Caco-2 (cell line): Measurements from ENCODE around the gene PDCD1. TPM values are rescaled to one million over a fixed set of nuclear protein-coding genes. Genes with fewer than 3 reads are reported as not detected.

ENCODE experiments used
- BruUV-seq: library from RNA; stranded (reverse); fragments of 400-500 nt; replicated peaks from 2 replicates; lab custom pipeline; 2021; lab: Mats Ljungman, UMichigan
- CTCF ChIA-PET: fragments of 300-600 bp; sonication (Branson Sonifier 250); formaldehyde crosslinking; loops from one replicate; lab custom pipeline; 2022; ENCODE audit warnings: antibody characterized with exemption; lab: Charles Lee
- POLR2A ChIA-PET: fragments of 300-600 bp; sonication (Branson Sonifier 250); formaldehyde crosslinking; loops from one replicate; lab custom pipeline; 2022; ENCODE audit warnings: antibody characterized with exemption; lab: Charles Lee
- DNase-seq, 2 experiments: peaks; one replicate each; pipeline versions ENCODE4 v3.0.0 to v3.0.0-alpha.2; 2020 to 2022
- H3K27me3 ChIP-seq: replicated peaks from 2 replicates; pipeline ENCODE4 v1.6.0; 2011; ENCODE audit warnings: low read length; ENCODE audit not compliant: control insufficient read depth, insufficient read depth
- H3K36me3 ChIP-seq: 2 replicates; pipeline ENCODE4 v1.5.1; 2011; ENCODE audit warnings: low read length; ENCODE audit not compliant: control insufficient read depth, insufficient read depth
- H3K4me1 ChIP-seq: fragments of 250-450 bp; sonication (Bioruptor Pico); 2 replicates; pipeline ENCODE4 v1.5.1; 2020; ENCODE audit warnings: mild to moderate bottlenecking
- H3K4me3 ChIP-seq: 2 replicates; pipeline ENCODE4 v1.5.1; 2011; ENCODE audit warnings: low read depth, mild to moderate bottlenecking, control low read depth, low read length
- H3K9me3 ChIP-seq: fragments of 250-450 bp; sonication (Bioruptor Pico); 2 replicates; pipeline ENCODE4 v1.5.1; 2020; ENCODE audit warnings: mild to moderate bottlenecking, moderate library complexity
- H3K27ac Mint-ChIP-seq: one replicate; pipeline ENCODE4 v1.8.0; 2022; ENCODE audit warnings: mixed read lengths; ENCODE audit not compliant: unreplicated experiment
- H3K27me3 Mint-ChIP-seq: one replicate; pipeline ENCODE4 v1.8.0; 2022; ENCODE audit warnings: mixed read lengths; ENCODE audit not compliant: insufficient read depth, unreplicated experiment
- H3K36me3 Mint-ChIP-seq: one replicate; pipeline ENCODE4 v1.8.0; 2022; ENCODE audit warnings: mild to moderate bottlenecking, mixed read lengths; ENCODE audit not compliant: insufficient read depth, unreplicated experiment
- H3K4me1 Mint-ChIP-seq: one replicate; pipeline ENCODE4 v1.8.0; 2022; ENCODE audit warnings: low read depth, mixed read lengths; ENCODE audit not compliant: unreplicated experiment
- H3K4me3 Mint-ChIP-seq: one replicate; pipeline ENCODE4 v1.8.0; 2022; ENCODE audit warnings: mild to moderate bottlenecking, moderate library complexity, mixed read lengths; ENCODE audit not compliant: unreplicated experiment
- H3K9me3 Mint-ChIP-seq: one replicate; pipeline ENCODE4 v1.8.0; 2022; ENCODE audit warnings: mixed read lengths; ENCODE audit not compliant: unreplicated experiment
- intact Hi-C: fragments of 100-400 bp; cut with micrococcal nuclease; formaldehyde crosslinking; loops from one replicate; pipeline ENCODE4 v1.10.0; 2022; ENCODE audit not compliant: unreplicated experiment
- total RNA-seq: library from RNA; stranded (reverse); gene quantifications from 2 replicates; pipeline ENCODE4 v1.2.3, GENCODE V29; 2022
- TF ChIP-seq, protein P1 (sequence below), 2 experiments: fragments of 200-600 bp in 1 of 2; IDR thresholded peaks; 1 replicate in 1 of 2; 2 replicates in 1 of 2; pipeline versions ENCODE4 v1.5.1 to v1.8.0; 2011 to 2022; ENCODE audit warnings: antibody characterized with exemption in 1 of 2, control low read depth in 1 of 2, inconsistent platforms in 1 of 2, low read depth in 1 of 2, low read length in 1 of 2, mild to moderate bottlenecking in 1 of 2, moderate library complexity in 1 of 2; ENCODE audit not compliant: insufficient read depth in 1 of 2, severe bottlenecking in 1 of 2, unreplicated experiment in 1 of 2

PDCD1 gene
- total RNA-seq, 1 experiment from 2014 or later, result not detected

DNA sequence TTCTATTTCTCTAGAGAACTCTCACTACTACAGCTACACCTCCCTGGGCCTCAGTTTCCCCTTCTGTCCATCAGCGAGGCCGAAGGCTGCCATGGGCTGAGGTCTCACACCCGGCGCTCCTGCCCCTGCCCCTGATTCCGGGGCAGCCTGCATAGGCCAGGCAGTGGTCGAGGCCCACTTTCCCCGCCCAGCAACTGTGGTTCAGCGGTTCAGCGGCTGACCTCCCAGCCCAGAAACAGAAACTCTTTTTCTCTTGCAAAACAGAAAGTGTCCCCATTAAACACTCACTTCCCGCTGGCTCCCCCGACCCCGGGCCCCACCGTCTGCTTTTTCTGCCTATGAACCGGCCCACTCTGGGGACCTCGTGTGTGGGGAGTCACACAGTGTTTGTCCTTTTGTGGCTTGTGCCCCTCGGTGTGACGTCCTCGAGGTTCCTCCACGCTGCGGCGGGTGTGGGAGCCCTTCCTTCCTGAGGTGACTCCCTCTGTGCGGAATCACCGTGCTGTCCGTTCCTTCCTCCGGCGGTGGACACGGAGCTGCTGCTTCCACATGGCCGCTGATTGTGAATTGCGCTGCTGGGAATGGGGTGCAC is 16.0 kb downstream of the PDCD1 start:
- Mint-ChIP-seq H3K4me3 (peak overlapping the region; percentile 14), H3K4me1 (no peaks in the 10 kb centered on the region), H3K36me3 (no peaks in the 10 kb centered on the region), H3K27me3 (no peaks in the 10 kb centered on the region), H3K9me3 (no peaks in the 10 kb centered on the region), H3K27ac (no peak overlapping the region)
- Histone ChIP-seq H3K9me3 (no peaks in the 10 kb centered on the region), H3K4me3 (no peak overlapping the region), H3K27me3 (no peaks in the 10 kb centered on the region), H3K4me1 (peaks cover 5% of the 10 kb centered on the region; the same call in 1 of the 2 replicates), H3K36me3 (no peaks in the 10 kb centered on the region)
- DNase-seq, result no peak
- ChIA-PET CTCF (no interaction called here), POLR2A (no interaction called here)
- TF ChIP-seq, protein P1, sequence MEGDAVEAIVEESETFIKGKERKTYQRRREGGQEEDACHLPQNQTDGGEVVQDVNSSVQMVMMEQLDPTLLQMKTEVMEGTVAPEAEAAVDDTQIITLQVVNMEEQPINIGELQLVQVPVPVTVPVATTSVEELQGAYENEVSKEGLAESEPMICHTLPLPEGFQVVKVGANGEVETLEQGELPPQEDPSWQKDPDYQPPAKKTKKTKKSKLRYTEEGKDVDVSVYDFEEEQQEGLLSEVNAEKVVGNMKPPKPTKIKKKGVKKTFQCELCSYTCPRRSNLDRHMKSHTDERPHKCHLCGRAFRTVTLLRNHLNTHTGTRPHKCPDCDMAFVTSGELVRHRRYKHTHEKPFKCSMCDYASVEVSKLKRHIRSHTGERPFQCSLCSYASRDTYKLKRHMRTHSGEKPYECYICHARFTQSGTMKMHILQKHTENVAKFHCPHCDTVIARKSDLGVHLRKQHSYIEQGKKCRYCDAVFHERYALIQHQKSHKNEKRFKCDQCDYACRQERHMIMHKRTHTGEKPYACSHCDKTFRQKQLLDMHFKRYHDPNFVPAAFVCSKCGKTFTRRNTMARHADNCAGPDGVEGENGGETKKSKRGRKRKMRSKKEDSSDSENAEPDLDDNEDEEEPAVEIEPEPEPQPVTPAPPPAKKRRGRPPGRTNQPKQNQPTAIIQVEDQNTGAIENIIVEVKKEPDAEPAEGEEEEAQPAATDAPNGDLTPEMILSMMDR (IDR thresholded peaks at IDR 0.05; ENCODE audit: insufficient read depth in 1 of 2, low read depth in 1 of 2, low read length in 1 of 2, severe bottlenecking in 1 of 2, unreplicated experiment in 1 of 2), result no peak
- intact Hi-C loops, result no loop called here
- no TSS peak for BruUV-seq

DNA sequence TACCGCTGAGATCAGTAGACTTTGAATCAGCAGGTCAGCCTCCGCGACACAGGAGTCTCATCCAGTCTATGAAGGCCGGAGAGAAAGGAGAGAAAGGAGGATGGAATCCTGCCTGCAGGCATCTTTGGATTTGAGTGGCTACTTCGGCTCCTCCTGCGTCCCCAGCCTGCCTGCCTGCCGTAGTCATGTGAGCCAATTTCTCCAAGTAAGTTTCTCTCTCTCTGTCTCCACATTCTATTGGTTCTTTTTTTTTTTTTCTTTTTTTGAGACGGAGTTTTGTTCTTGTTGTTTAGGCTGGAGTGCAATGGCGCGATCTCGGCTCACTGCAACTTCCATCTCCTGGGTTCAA is 16.7 kb downstream of the PDCD1 start:
- ChIA-PET POLR2A (no interaction called here), CTCF (no interaction called here)
- no peaks in the 10 kb centered on the region for H3K36me3 ChIP-seq
- H3K27me3 ChIP-seq, result no peaks in the 10 kb centered on the region
- H3K4me1 ChIP-seq, result peaks cover 5% of the 10 kb centered on the region; the same call in 1 of the 2 replicates
- Mint-ChIP-seq H3K36me3 (no peaks in the 10 kb centered on the region), H3K4me3 (no peak overlapping the region), H3K9me3 (no peaks in the 10 kb centered on the region), H3K27ac (no peak overlapping the region), H3K4me1 (no peaks in the 10 kb centered on the region), H3K27me3 (no peaks in the 10 kb centered on the region)
- intact Hi-C loops, result no loop called here
- TF ChIP-seq, protein P1 (IDR thresholded peaks at IDR 0.05; ENCODE audit: insufficient read depth in 1 of 2, low read depth in 1 of 2, low read length in 1 of 2, severe bottlenecking in 1 of 2, unreplicated experiment in 1 of 2), result no peak
- H3K9me3 ChIP-seq, result no peaks in the 10 kb centered on the region
- no peak for DNase-seq
- no TSS peak for BruUV-seq
- H3K4me3 ChIP-seq, result no peak overlapping the region

DNA sequence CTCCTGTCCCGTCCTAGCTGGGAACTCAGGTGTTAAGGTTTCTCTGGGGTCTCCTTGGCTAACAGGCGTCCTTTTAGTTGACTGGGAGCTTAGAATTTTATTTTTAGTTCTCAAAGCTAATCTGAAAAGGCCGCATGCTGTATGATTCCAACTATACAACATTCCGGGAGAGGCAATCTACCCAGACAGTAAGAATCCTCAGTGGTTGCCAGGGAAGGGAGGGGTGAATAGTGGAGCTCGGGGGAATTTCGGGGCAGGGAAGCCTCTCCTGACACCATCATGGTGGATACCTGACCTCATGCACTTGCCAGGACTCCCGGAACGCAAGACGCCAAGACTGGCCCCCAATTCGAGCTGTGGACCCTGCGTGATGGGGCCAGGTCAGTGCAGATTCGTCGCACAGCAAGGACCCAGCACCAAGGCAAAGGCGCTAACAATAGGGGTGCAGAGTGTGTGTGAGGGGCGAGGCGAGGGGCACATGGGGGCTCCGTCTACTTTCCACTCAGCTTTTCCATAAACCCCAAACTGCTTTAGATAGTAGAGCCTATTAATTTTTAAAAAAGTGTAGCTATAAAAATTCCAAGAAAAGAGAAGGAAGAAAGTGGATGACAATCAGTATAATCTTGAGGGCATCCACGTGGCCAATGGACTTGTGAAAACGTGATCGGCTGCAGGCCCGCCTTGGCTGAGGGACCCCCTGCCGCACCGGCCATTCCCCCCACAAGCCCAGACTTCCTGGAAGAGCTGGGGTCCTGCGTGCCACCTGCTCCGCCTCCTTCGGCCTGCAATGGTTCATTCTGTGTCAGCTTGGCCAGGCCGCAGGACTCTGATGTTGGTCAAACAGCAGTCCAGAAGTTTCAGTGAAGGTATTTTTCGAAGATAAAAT is 17.3 kb downstream of the PDCD1 start:
- H3K27me3 ChIP-seq, result no peaks in the 10 kb centered on the region
- no peaks in the 10 kb centered on the region for H3K36me3 ChIP-seq
- H3K4me1 ChIP-seq, result peaks cover 5% of the 10 kb centered on the region; the same call in 1 of the 2 replicates
- no peaks in the 10 kb centered on the region for H3K9me3 Mint-ChIP-seq
- no peaks in the 10 kb centered on the region for H3K27me3 Mint-ChIP-seq
- no peak overlapping the region for H3K4me3 ChIP-seq
- H3K27ac Mint-ChIP-seq, result no peak overlapping the region
- BruUV-seq, result no TSS peak
- no peak overlapping the region for H3K4me3 Mint-ChIP-seq
- ChIA-PET CTCF (interaction anchor here (1.4 kb wide), 1 partner anchor 9 kb away, joined by 3 read pairs; no protein-coding TSS in a partner anchor), POLR2A (no interaction called here)
- intact Hi-C loops, result no loop called here
- no peaks in the 10 kb centered on the region for H3K4me1 Mint-ChIP-seq
- TF ChIP-seq, protein P1 (IDR thresholded peaks at IDR 0.05; ENCODE audit: insufficient read depth in 1 of 2, low read depth in 1 of 2, low read length in 1 of 2, severe bottlenecking in 1 of 2, unreplicated experiment in 1 of 2), result no peak
- DNase-seq, result no peak
- no peaks in the 10 kb centered on the region; the same call in 1 of the 2 replicates for H3K9me3 ChIP-seq
- no peaks in the 10 kb centered on the region for H3K36me3 Mint-ChIP-seq
